ENCODE data around the gene BPGM.
"Not testable (repeated sequence)": the region's sequence is repeated elsewhere in the genome, so short reads cannot be mapped to it uniquely, and the experiment has no call there.

Gene BPGM

GRCh38 chr7:134665045-134665444 is 18.4 kb downstream of the BPGM start:
- DNase-seq (ENCODE audit: low spot score), result not testable (repeated sequence)

GRCh38 chr7:134667899-134668298 is 21.2 kb downstream of the BPGM start:
- no peak for DNase-seq (ENCODE audit: low spot score)

- no peak for DNase-seq (ENCODE audit: low spot score)
Measured at GRCh38 chr7:134669388-134669787, 22.7 kb downstream of the BPGM start.

- DNase-seq (ENCODE audit: low spot score), result no peak
Measured at GRCh38 chr7:134669845-134670373, 23.3 kb downstream of the BPGM start.

GRCh38 chr7:134671609-134672008 is 25.0 kb downstream of the BPGM start:
- DNase-seq (ENCODE audit: low spot score), result no peak

GRCh38 chr7:134674424-134674823 is 27.8 kb downstream of the BPGM start:
- no peak for DNase-seq (ENCODE audit: low spot score)

- DNase-seq (ENCODE audit: low spot score), result no peak
Measured at GRCh38 chr7:134676743-134677142, 30.1 kb downstream of the BPGM start.

- DNase-seq (ENCODE audit: low spot score), result no peak
Measured at GRCh38 chr7:134678115-134678514, 31.5 kb downstream of the BPGM start.

GRCh38 chr7:134679006-134679405 is 32.4 kb downstream of the BPGM start:
- DNase-seq (ENCODE audit: low spot score), result no peak

- DNase-seq (ENCODE audit: low spot score), result no peak
Measured at GRCh38 chr7:134684165-134684564, 37.5 kb downstream of the BPGM start.

- no peak for DNase-seq (ENCODE audit: low spot score)
Measured at GRCh38 chr7:134685250-134685649, 38.6 kb downstream of the BPGM start.

- DNase-seq (ENCODE audit: low spot score), result no peak
Measured at GRCh38 chr7:134686786-134687185, 40.1 kb downstream of the BPGM start.

GRCh38 chr7:134689550-134689949 is 42.9 kb downstream of the BPGM start:
- not testable (repeated sequence) for DNase-seq (ENCODE audit: low spot score)

- DNase-seq (ENCODE audit: low spot score), result peak; percentile 61
Measured at GRCh38 chr7:134690016-134690415, 43.4 kb downstream of the BPGM start.

- peak; percentile 91 for DNase-seq (ENCODE audit: low spot score)
Measured at GRCh38 chr7:134690614-134691504, 44.2 kb downstream of the BPGM start.

- no peak for DNase-seq (ENCODE audit: low spot score)
Measured at GRCh38 chr7:134691546-134692343, 45.1 kb downstream of the BPGM start.

- no peak for DNase-seq (ENCODE audit: low spot score)
Measured at GRCh38 chr7:134692344-134692705, 45.7 kb downstream of the BPGM start.

- DNase-seq (ENCODE audit: low spot score), result no peak
Measured at GRCh38 chr7:134693256-134693655, 46.6 kb downstream of the BPGM start.

- DNase-seq (ENCODE audit: low spot score), result no peak
Measured at GRCh38 chr7:134694299-134694698, 47.6 kb downstream of the BPGM start.

GRCh38 chr7:134694767-134695166 is 48.1 kb downstream of the BPGM start:
- no peak for DNase-seq (ENCODE audit: low spot score)

GRCh38 chr7:134695321-134695860 is 48.7 kb downstream of the BPGM start:
- no peak for DNase-seq (ENCODE audit: low spot score)

GRCh38 chr7:134696261-134696660 is 49.6 kb downstream of the BPGM start:
- DNase-seq (ENCODE audit: low spot score), result no peak
